OCI-LY1 (cell line): ENCODE data around the gene FRMD4A.

ENCODE experiments used
- H2AFZ ChIP-seq: fragments of 200-600 bp; sonication (generic), shearing (Covaris generic); 2 replicates; pipeline ENCODE4 v1.6.0; 2014; ENCODE audit warnings: antibody characterized with exemption, mild to moderate bottlenecking, low read length
- H3F3A ChIP-seq: fragments of 200-600 bp; sonication (generic), shearing (Covaris generic); 2 replicates; pipeline ENCODE4 v1.6.0; 2014; ENCODE audit warnings: mild to moderate bottlenecking, antibody characterized with exemption, low read length, moderate library complexity; ENCODE audit not compliant: insufficient read depth
- H3K27ac ChIP-seq: fragments of 200-600 bp; sonication (generic); 2 replicates; pipeline ENCODE4 v1.5.1; 2014; ENCODE audit warnings: low read length, mixed run types, mild to moderate bottlenecking, low read depth; ENCODE audit not compliant: poor library complexity, severe bottlenecking
- H3K27me3 ChIP-seq: fragments of 200-600 bp; sonication (generic); 2 replicates; pipeline ENCODE4 v1.6.0; 2014; ENCODE audit warnings: antibody characterized with exemption, mild to moderate bottlenecking, low read length, moderate library complexity; ENCODE audit not compliant: insufficient read depth
- H3K36me3 ChIP-seq: fragments of 200-600 bp; sonication (generic); 2 replicates; pipeline ENCODE4 v1.6.1; 2014; ENCODE audit warnings: mild to moderate bottlenecking, antibody characterized with exemption, low read length, moderate library complexity, mixed read lengths; ENCODE audit not compliant: insufficient read depth
- H3K4me1 ChIP-seq: fragments of 200-600 bp; sonication (generic); 2 replicates; pipeline ENCODE4 v1.5.1; 2014; ENCODE audit warnings: mild to moderate bottlenecking, low read length, moderate library complexity; ENCODE audit not compliant: insufficient read depth, severe bottlenecking
- H3K4me2 ChIP-seq: fragments of 200-600 bp; sonication (generic), shearing (Covaris generic); 2 replicates; pipeline ENCODE4 v1.6.1; 2014; ENCODE audit warnings: low read length
- H3K4me3 ChIP-seq: fragments of 200-600 bp; sonication (generic); 2 replicates; pipeline ENCODE4 v1.5.1; 2014; ENCODE audit warnings: low read length, low read depth, mild to moderate bottlenecking, mixed read lengths; ENCODE audit not compliant: poor library complexity, severe bottlenecking
- H3K79me2 ChIP-seq: fragments of 200-600 bp; shearing (Covaris generic); 2 replicates; pipeline ENCODE4 v1.6.1; 2016; ENCODE audit warnings: mixed run types, low read length, mixed read lengths; ENCODE audit not compliant: insufficient read depth
- H3K9ac ChIP-seq: fragments of 200-600 bp; sonication (generic), shearing (Covaris generic); 2 replicates; pipeline ENCODE4 v1.6.1; 2014; ENCODE audit warnings: mild to moderate bottlenecking, low read length, mixed read lengths
- H3K9me2 ChIP-seq: fragments of 200-600 bp; sonication (generic), shearing (Covaris generic); 2 replicates; pipeline ENCODE4 v1.6.1; 2014; ENCODE audit warnings: low read depth, mild to moderate bottlenecking, low read length, mixed read lengths
- H3K9me3 ChIP-seq: fragments of 200-600 bp; shearing (Covaris generic); 2 replicates; pipeline ENCODE4 v1.6.1; 2014; ENCODE audit warnings: low read length, mixed read lengths
- H4K20me1 ChIP-seq: fragments of 200-600 bp; sonication (generic), shearing (Covaris generic); 2 replicates; pipeline ENCODE4 v1.6.0; 2016; ENCODE audit warnings: mild to moderate bottlenecking, low read length; ENCODE audit not compliant: insufficient read depth
- EZH2 ChIP-seq: fragments of 200-600 bp; sonication (generic), shearing (Covaris generic); IDR thresholded peaks from 2 replicates; pipeline ENCODE4 v1.8.0; 2017; ENCODE audit warnings: borderline replicate concordance, mixed run types, mild to moderate bottlenecking, antibody characterized with exemption, low read length, moderate library complexity, mixed read lengths
- TF ChIP-seq, protein P1 (sequence below): fragments of 200-600 bp; sonication (generic), shearing (Covaris generic); IDR thresholded peaks from 2 replicates; pipeline ENCODE4 v1.5.1; 2017; ENCODE audit warnings: mild to moderate bottlenecking, antibody characterized with exemption, low read length, moderate library complexity, mixed read lengths

Gene FRMD4A

DNA sequence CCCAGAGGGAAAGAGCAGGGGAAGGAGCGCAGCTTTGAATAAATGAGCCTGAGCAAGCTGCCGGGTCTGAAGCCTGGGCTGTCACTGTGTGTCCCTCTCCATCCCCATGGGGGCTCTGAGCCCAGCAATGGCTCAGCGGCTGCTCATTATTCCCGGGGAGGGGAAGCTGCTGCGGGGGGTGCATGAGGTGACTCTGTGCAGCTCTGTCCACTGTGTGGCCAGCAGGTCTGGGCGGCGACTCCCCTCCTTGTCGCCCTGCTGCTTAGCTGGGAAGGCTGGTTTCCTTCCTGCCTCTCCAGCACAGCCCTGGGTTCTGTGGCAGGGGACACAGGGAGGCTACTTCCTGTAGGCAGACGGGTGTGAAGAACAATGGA is 509.8 kb downstream of the FRMD4A start:
- TF ChIP-seq, protein P1, sequence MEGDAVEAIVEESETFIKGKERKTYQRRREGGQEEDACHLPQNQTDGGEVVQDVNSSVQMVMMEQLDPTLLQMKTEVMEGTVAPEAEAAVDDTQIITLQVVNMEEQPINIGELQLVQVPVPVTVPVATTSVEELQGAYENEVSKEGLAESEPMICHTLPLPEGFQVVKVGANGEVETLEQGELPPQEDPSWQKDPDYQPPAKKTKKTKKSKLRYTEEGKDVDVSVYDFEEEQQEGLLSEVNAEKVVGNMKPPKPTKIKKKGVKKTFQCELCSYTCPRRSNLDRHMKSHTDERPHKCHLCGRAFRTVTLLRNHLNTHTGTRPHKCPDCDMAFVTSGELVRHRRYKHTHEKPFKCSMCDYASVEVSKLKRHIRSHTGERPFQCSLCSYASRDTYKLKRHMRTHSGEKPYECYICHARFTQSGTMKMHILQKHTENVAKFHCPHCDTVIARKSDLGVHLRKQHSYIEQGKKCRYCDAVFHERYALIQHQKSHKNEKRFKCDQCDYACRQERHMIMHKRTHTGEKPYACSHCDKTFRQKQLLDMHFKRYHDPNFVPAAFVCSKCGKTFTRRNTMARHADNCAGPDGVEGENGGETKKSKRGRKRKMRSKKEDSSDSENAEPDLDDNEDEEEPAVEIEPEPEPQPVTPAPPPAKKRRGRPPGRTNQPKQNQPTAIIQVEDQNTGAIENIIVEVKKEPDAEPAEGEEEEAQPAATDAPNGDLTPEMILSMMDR, result no peak
- no peak for TF ChIP-seq EZH2
- Histone ChIP-seq H3K9me3 (no peaks in the 10 kb centered on the region), H3K9ac (no peak overlapping the region), H3K27me3 (peaks cover 6% of the 10 kb centered on the region; the same call in 1 of the 2 replicates), H3F3A (no peaks in the 10 kb centered on the region), H4K20me1 (no peaks in the 10 kb centered on the region), H3K4me2 (no peak overlapping the region), H3K79me2 (no peaks in the 10 kb centered on the region), H3K36me3 (no peaks in the 10 kb centered on the region), H3K9me2 (no peaks in the 10 kb centered on the region), H2AFZ (no peak overlapping the region), H3K4me3 (no peak overlapping the region), H3K27ac (no peak overlapping the region), H3K4me1 (peaks cover 7% of the 10 kb centered on the region)

DNA sequence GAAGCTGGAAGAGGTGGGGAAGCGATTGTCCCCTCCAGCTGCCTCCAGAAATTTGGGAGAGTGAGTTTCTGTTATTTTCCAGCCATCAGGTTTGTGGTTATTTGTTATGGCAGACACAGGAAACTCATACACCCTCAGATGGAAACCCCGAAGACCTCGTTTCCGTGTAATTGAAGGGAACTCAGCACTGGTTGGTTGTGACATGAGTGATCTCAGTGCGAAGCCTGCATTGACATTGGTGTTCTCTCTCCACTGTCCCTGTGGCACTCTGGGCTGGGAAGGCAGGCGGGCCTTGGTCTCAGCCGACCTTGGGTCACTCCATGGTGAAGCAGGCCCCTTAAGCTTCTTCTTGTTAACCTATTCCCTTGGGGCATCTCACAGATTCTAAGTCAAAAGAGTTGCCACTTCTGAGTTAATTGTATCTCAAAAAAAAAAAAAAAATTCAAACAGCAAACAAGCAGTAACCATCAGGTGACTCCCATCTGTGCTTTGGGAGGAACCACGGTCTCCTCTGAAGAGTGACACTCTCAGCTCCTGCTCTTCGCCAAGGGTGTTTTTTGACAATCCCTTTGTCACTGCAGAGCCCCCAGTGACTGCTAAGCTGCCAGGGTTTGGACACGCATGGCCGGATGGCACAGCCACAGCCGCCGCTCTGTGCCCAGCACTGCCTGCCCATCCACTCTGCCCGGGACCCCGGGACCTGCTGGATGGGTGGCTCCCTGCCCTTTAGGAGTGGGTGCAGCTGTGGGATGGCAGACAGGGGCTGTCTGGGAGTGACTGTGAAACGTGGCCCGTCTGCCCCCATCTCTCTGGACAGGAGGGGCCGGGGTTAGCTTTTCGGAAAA is 510.4 kb downstream of the FRMD4A start:
- Histone ChIP-seq H2AFZ (no peak overlapping the region), H3K4me1 (peaks cover 7% of the 10 kb centered on the region), H3K4me2 (no peak overlapping the region), H3K9me3 (no peaks in the 10 kb centered on the region), H3K79me2 (no peaks in the 10 kb centered on the region), H3K27ac (no peak overlapping the region), H4K20me1 (no peaks in the 10 kb centered on the region), H3K9me2 (no peaks in the 10 kb centered on the region), H3F3A (no peaks in the 10 kb centered on the region), H3K4me3 (no peak overlapping the region), H3K9ac (no peak overlapping the region), H3K36me3 (no peaks in the 10 kb centered on the region), H3K27me3 (peaks cover 6% of the 10 kb centered on the region; the same call in 1 of the 2 replicates)
- TF ChIP-seq, protein P1, result no peak
- no peak for TF ChIP-seq EZH2

DNA sequence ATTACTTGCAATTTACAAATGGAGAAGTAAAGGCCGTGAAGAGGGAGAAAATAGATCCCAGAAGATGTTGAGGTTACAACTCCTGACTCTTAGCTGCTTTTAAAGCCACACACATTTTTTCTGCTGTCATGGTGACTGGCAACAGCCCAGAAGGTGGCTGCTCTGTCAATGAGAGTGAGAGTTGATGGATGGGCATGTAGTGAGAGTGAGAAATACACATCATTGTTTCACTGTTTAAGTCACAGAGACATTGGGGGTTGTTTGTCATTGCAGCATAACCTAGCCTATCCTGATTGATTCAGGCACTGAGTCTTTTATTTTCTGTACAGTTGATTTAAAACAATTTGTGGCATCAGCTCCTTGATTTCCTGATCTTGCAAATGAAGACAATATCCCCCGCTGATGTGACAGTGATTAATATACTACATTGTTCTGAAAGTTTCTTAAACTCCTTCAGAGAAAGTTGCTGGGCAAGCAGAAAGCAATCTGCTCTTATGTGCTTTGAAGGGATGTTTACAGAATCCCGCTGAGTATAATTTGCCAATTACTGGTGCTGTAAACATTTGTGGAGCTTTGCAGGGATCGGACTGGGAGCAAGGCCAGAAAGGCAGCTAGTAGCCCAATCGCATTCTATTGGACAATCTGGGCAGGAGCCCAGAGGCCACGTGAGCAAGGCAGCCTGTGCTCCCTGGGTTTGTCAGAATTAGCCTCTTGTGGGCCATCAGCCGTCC is 514.4 kb downstream of the FRMD4A start:
- no peak overlapping the region for H3K27ac ChIP-seq
- no peak overlapping the region for H3K9ac ChIP-seq
- no peak overlapping the region for H3K4me3 ChIP-seq
- no peaks in the 10 kb centered on the region for H3K9me2 ChIP-seq
- H3K9me3 ChIP-seq, result no peaks in the 10 kb centered on the region
- no peaks in the 10 kb centered on the region for H3K79me2 ChIP-seq
- no peaks in the 10 kb centered on the region for H3F3A ChIP-seq
- no peaks in the 10 kb centered on the region for H3K36me3 ChIP-seq
- no peak overlapping the region for H2AFZ ChIP-seq
- TF ChIP-seq, protein P1, result no peak
- no peak for TF ChIP-seq EZH2
- H3K27me3 ChIP-seq, result peaks cover 4% of the 10 kb centered on the region; the same call in 1 of the 2 replicates
- H3K4me1 ChIP-seq, result peaks cover 7% of the 10 kb centered on the region
- no peak overlapping the region for H3K4me2 ChIP-seq
- H4K20me1 ChIP-seq, result no peaks in the 10 kb centered on the region
